NB4 (cell line): ENCODE measurements around the gene BPIFB3.

ENCODE experiments used
- CTCF ChIP-seq: IDR thresholded peaks from one replicate; pipeline ENCODE4 v1.5.1; 2012; ENCODE audit warnings: low read depth, low read length
- POLR2A ChIP-seq: IDR thresholded peaks from 2 replicates; pipeline ENCODE4 v1.6.1; 2011; ENCODE audit warnings: mild to moderate bottlenecking; ENCODE audit not compliant: insufficient read length; ENCODE audit errors: extremely low read depth

GRCh38 chr20:33092361-33092760, 38.7 kb downstream of the BPIFB3 start:
- TF ChIP-seq CTCF, result no peak
- no peak for TF ChIP-seq POLR2A
